IPS-15b (cell line): ENCODE results near the gene CTTNBP2.
"Not testable (repeated sequence)": the region's sequence is repeated elsewhere in the genome, so short reads cannot be mapped to it uniquely, and the experiment has no call there.

Experiments
- H3K27me3 ChIP-seq: one replicate; pipeline ENCODE4 v1.6.1; 2013; ENCODE audit warnings: low read length; ENCODE audit not compliant: control insufficient read depth, insufficient read depth
- H3K36me3 ChIP-seq: one replicate; pipeline ENCODE4 v1.6.1; 2013; ENCODE audit warnings: low read length; ENCODE audit not compliant: control insufficient read depth, insufficient read depth
- H3K4me1 ChIP-seq: one replicate; pipeline ENCODE4 v1.6.1; 2013; ENCODE audit warnings: mild to moderate bottlenecking, low read length; ENCODE audit not compliant: control insufficient read depth, insufficient read depth
- H3K4me3 ChIP-seq: one replicate; pipeline ENCODE4 v1.5.1; 2013; ENCODE audit warnings: low read depth, low read length
- H3K9ac ChIP-seq: one replicate; pipeline ENCODE4 v1.6.1; 2013; ENCODE audit warnings: low read depth, mild to moderate bottlenecking, low read length
- H3K9me3 ChIP-seq: one replicate; pipeline ENCODE4 v1.6.1; 2013; ENCODE audit warnings: mild to moderate bottlenecking, low read length; ENCODE audit not compliant: control insufficient read depth, insufficient read depth

CTTNBP2 gene

DNA sequence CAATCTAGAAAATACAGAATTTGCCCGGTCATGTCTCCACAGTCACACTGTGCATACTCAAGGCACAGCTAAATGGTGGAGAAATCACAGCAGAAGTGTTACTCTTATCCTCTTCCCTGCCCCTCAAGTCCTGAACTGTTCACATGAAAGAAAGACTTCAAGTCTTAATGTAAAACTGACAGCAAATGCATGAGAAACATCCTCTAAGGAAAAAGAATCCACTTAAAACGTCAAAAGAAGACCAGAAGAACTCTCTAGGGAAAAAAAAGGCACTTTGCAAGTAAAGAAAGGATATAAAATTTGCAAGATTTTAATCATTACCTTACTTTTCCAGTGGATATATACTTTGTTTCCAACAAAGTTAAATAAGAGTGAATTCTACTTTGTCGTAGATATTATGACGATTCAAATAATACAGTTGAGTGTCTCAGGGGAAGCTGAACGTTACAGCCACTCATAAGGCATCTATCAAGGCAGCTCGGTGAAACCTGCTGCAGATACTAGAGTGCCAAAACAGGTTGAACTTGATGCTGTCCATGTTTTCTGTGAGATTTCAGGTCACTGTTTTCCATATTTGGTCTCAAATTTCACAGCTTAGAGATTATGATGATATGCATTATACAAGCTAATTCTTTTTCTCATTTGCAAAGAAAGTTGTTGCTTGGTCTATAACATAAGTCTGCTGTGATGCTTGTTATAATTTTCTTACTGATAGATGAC, 155.0 kb downstream of the CTTNBP2 start:
- no peaks in the 10 kb centered on the region for H3K9me3 ChIP-seq
- H3K4me1 ChIP-seq = no peaks in the 10 kb centered on the region
- H3K9ac ChIP-seq = no peak overlapping the region
- H3K27me3 ChIP-seq = no peaks in the 10 kb centered on the region
- H3K4me3 ChIP-seq = no peak overlapping the region
- peaks cover 3% of the 10 kb centered on the region for H3K36me3 ChIP-seq

DNA sequence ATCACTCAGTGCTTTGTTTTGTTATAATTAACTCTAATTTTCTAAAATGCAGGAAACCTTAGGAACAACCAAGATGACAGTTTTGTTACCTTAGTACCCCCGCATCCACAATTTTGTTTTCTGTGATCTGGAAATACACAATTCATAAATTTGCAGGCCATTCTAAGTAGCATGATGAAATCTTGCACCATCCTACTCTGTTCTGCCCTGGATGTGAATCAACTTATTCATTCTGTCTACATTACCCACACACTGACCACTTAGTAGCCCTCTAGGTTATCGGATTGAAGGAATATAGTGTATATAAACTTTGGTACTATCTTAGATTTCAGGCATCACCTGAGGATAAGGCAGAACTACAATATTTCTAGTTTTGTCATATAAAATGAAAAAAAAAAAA, 155.9 kb downstream of the CTTNBP2 start:
- no peak overlapping the region for H3K9ac ChIP-seq
- no peaks in the 10 kb centered on the region for H3K4me1 ChIP-seq
- no peaks in the 10 kb centered on the region for H3K9me3 ChIP-seq
- peaks cover 6% of the 10 kb centered on the region for H3K36me3 ChIP-seq
- no peak overlapping the region for H3K4me3 ChIP-seq
- H3K27me3 ChIP-seq = no peaks in the 10 kb centered on the region

DNA sequence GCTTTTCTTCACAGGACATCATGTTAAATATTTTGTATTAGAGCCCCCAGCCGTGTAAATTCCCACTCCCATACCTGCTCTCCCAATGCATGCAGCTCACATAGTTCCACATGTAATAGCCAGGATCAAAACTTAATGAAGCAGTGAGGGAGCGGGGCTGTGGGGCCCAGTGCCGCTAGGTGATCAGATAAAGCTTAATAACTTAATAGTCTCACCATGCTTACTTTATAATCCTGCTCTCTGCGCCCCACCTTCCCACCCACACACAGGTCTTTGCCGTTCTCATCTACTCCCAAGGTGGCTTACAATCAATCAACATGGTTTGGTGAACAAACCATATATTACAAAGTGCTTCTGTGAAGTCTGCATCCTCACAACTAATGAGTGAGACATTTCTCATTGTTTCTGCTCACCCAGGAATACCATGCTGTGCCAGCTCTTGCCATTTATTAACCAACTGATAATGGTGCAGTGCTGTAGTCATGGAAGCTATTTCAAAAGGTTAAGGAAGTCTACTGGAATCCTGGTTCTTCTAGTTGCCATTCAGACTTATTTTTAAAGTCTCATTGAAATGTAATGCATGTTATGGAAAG, 156.4 kb downstream of the CTTNBP2 start:
- Histone ChIP-seq H3K36me3 (peaks cover 6% of the 10 kb centered on the region), H3K9me3 (no peaks in the 10 kb centered on the region), H3K9ac (no peak overlapping the region), H3K4me3 (no peak overlapping the region), H3K27me3 (no peaks in the 10 kb centered on the region), H3K4me1 (no peaks in the 10 kb centered on the region)

DNA sequence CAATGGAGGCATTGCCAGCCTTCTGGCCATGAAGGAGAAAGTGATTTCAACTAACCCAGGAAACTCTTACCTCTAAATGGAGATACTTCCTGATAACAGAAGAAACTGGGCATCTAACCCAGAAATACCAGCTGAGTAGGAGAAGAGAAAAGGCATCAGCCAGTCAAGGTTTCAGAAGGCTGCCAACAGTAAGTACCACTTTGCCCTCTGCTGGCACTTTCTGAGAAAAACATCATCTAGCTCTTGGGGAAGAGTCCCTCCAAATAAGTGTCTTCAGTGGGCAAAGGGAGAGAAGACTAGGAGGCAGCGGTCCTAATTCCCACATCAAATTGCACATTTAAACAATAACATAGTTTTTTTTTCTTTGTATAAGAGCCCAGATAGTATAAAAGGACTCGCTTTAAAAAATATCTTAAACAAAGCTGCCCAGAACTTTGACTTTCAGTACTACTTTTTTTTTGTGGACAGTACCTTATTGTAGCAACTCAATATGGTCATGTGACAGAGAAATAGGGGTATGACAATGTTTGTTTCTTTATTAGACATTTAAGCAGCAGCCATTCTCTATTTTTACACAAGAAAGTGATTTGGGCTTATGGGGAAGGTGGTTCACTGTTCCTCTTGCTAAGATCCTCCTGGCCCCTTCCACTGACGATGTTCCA, 157.3 kb downstream of the CTTNBP2 start:
- H3K36me3 ChIP-seq = peaks cover 6% of the 10 kb centered on the region
- no peak overlapping the region for H3K9ac ChIP-seq
- H3K9me3 ChIP-seq = no peaks in the 10 kb centered on the region
- H3K27me3 ChIP-seq = no peaks in the 10 kb centered on the region
- H3K4me1 ChIP-seq = no peaks in the 10 kb centered on the region
- no peak overlapping the region for H3K4me3 ChIP-seq

DNA sequence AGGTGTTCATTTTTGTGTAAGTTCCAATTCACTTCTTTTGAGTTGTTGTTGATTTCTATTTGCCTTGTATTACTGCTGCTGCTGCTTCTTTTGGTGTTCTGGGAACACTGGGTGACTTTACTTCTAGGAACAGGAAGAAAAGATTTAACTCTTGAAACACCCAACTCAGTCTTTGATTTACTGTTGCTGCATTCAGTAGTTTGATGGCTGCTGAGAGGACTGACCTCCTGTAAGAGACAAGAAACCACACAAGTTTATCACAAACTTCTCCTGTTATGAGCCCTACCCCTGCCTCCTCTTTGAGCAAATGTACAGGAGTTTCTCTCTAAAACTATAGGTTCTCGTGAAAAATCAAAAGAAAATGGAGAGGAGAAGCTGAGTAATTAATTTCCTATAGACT, 161.7 kb downstream of the CTTNBP2 start:
- Histone ChIP-seq H3K4me1 (no peaks in the 10 kb centered on the region), H3K9me3 (no peaks in the 10 kb centered on the region), H3K27me3 (no peaks in the 10 kb centered on the region), H3K36me3 (peaks cover 3% of the 10 kb centered on the region), H3K4me3 (no peak overlapping the region), H3K9ac (no peak overlapping the region)

DNA sequence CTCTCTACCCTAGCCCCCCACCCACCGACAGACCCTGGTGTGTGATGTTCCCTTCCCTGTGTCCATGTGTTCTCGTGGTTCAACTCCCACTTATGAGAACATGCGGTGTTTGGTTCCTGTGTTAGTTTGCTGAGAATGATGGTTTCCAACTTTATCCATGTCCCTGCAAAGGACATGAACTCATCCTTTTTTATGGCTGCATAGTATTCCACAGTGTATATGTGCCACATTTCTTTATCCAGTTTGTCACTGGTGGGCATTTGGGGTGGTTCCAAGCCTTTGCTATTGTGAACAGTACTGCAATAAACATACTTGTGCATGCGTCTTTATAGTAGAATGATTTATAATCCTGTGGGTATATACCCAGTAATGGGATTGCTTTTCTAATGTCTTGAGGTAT, 165.1 kb downstream of the CTTNBP2 start:
- H3K9ac ChIP-seq, H3K9me3 ChIP-seq, H3K4me1 ChIP-seq, H3K4me3 ChIP-seq, H3K27me3 ChIP-seq, H3K36me3 ChIP-seq: not testable (repeated sequence)

DNA sequence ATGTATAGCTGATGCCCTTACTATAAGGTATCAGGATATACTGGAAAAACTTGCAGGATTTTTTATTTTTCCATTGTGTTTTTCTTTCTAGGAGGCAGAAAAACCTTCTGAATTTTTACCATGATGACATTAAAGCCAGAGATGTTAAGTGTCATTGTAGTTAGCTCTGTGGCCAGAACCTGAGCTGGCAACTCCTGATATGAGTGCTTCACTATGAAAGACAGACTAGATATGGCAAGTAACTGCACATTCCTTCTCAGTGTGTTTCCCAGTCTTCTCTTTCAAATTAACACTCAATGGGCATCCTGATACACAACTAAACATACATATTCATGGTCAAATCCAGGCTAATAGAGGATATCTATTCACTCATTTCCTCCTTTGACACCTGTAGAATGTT, 166.2 kb downstream of the CTTNBP2 start:
- H3K4me3 ChIP-seq = no peak overlapping the region
- no peaks in the 10 kb centered on the region for H3K27me3 ChIP-seq
- H3K4me1 ChIP-seq = no peaks in the 10 kb centered on the region
- no peak overlapping the region for H3K9ac ChIP-seq
- no peaks in the 10 kb centered on the region for H3K36me3 ChIP-seq
- H3K9me3 ChIP-seq = no peaks in the 10 kb centered on the region

DNA sequence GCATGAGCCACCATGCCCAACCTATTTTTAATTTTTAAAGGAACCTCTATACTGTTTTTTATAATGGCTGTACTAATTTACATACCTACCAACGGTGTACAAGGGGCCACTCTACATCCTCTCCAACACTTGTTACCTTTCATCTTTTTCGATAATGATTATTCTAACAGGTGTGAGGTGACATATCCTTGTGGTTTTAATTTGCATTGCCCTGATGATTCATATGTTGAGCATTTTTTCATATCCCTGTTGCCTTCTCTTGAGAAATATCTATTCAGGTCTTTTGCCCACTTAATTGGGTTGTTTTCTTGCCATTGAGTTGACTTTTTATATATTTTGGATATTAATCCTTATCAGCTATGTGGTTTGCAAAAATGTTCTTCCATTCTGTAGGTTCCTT, 167.0 kb downstream of the CTTNBP2 start:
- Histone ChIP-seq H3K9me3 (no peaks in the 10 kb centered on the region), H3K27me3 (no peaks in the 10 kb centered on the region), H3K4me1 (no peaks in the 10 kb centered on the region), H3K9ac (no peak overlapping the region), H3K36me3 (no peaks in the 10 kb centered on the region), H3K4me3 (no peak overlapping the region)

DNA sequence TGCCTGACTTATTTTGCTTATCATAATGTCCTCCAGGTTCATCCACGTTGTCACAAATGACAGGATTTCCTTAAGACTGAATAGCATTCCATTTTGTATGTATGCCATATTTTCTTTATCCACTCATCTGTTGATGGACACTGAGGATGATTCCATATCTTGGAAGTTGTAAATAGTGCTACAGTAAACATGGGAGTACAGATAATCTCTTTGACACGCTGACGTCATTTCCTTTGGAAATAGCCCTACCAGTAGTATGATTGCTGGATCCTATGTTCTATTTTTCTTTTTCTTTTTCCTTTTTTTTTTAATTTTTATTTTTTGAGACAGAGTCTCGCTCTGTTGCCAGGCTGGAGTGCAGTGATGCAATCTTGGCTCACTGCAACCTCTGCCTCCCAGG, 167.6 kb downstream of the CTTNBP2 start:
- Histone ChIP-seq H3K9me3 (no peaks in the 10 kb centered on the region), H3K36me3 (no peaks in the 10 kb centered on the region), H3K4me1 (no peaks in the 10 kb centered on the region), H3K4me3 (no peak overlapping the region), H3K27me3 (no peaks in the 10 kb centered on the region), H3K9ac (no peak overlapping the region)

DNA sequence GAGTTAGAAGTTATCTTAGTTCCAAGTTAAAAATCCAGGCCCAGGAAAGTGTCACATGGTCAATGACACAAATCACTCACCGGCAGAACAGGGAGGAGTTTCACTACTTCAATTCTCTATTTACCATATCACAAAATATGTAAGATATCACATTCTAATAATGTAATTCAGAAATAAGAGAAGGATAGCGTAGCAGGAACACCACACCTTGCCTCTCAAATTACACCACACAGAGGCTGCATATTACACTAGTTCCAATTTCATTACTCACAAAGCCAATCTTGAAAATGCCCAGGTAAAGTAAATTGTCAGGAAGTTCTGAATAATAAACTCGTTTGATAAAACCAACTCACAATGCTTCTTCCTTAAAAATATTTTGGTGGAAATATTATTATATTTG, 169.2 kb downstream of the CTTNBP2 start:
- Histone ChIP-seq H3K4me1 (no peaks in the 10 kb centered on the region), H3K27me3 (no peaks in the 10 kb centered on the region), H3K9me3 (no peaks in the 10 kb centered on the region), H3K36me3 (no peaks in the 10 kb centered on the region), H3K4me3 (no peak overlapping the region), H3K9ac (no peak overlapping the region)

DNA sequence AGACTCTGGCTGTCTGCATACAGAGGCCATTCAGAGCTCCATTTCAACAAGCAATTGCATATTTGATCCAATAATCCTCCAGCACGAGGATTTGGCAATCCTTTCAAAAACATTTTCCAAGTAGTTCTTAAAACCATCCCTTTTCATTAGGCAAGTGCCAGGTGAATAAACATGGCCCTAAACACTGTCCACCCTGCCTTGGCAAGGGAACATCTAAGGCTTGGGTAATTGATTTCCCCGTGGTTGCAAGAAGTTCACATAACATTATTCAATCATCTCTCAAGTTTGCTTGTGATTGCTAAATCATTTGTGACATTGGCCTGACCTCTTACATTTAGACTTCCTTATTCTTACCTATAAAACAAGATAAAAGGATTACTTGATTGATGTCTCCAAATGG, 175.2 kb downstream of the CTTNBP2 start:
- no peak overlapping the region for H3K9ac ChIP-seq
- no peaks in the 10 kb centered on the region for H3K36me3 ChIP-seq
- H3K27me3 ChIP-seq = no peaks in the 10 kb centered on the region
- H3K4me3 ChIP-seq = no peak overlapping the region
- H3K4me1 ChIP-seq = no peaks in the 10 kb centered on the region
- H3K9me3 ChIP-seq = no peaks in the 10 kb centered on the region

DNA sequence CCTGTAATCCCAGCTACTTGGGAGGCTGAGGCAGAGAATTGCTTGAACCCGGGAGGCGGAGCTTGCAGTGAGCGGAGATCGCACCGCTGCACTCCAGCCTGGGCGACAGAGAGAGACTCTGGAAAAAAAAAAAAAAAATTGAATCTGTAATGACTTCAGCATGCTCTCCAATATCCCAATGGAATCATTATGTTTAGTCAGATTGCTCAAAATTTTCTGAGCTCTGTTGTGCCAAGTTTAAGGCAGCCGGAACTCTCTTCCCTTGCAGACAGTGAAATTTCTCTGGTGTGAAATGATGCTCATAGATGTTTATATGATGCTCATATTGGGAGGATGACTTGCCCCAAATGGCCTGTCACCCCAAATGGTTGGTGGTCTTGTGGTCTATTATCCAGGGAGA, 180.9 kb downstream of the CTTNBP2 start:
- no peaks in the 10 kb centered on the region for H3K36me3 ChIP-seq
- H3K9ac ChIP-seq = no peak overlapping the region
- no peaks in the 10 kb centered on the region for H3K27me3 ChIP-seq
- H3K9me3 ChIP-seq = no peaks in the 10 kb centered on the region
- H3K4me1 ChIP-seq = no peaks in the 10 kb centered on the region
- H3K4me3 ChIP-seq = no peak overlapping the region
